ENCODE measurements around the gene EPB41.

- TF ChIP-seq POLR2A (IDR thresholded peaks at IDR 0.05) (no peak), CTCF (IDR thresholded peaks at IDR 0.05) (no peak)
Observed at GRCh38 chr1:29166291-29166878, 252.0 kb downstream of the EPB41 start.
